KMS-11 (cell line): ENCODE measurements around the gene LRRC58.

ENCODE experiments used
- H2AFZ ChIP-seq: fragments of 200-600 bp; sonication (generic); 2 replicates; pipeline ENCODE4 v1.6.1; 2016; ENCODE audit warnings: antibody characterized with exemption, mixed run types, low read depth
- H3K27ac ChIP-seq: fragments of 200-600 bp; sonication (generic); 2 replicates; pipeline ENCODE4 v1.6.1; 2016; ENCODE audit warnings: mild to moderate bottlenecking, mixed run types
- H3K27me3 ChIP-seq: fragments of 200-600 bp; sonication (generic); 2 replicates; pipeline ENCODE4 v1.6.1; 2017; ENCODE audit warnings: mild to moderate bottlenecking, low read depth, mixed run types, moderate library complexity; ENCODE audit not compliant: insufficient read depth
- H3K36me3 ChIP-seq: fragments of 200-600 bp; sonication (generic); 2 replicates; pipeline ENCODE4 v1.6.1; 2017; ENCODE audit warnings: mild to moderate bottlenecking, mixed run types; ENCODE audit not compliant: insufficient read depth
- H3K4me1 ChIP-seq: fragments of 200-600 bp; sonication (generic); 2 replicates; pipeline ENCODE4 v1.6.1; 2016; ENCODE audit warnings: mild to moderate bottlenecking, low read depth, mixed run types; ENCODE audit not compliant: poor library complexity, severe bottlenecking
- H3K4me2 ChIP-seq: fragments of 200-600 bp; sonication (generic); 2 replicates; pipeline ENCODE4 v1.7.0; 2016; ENCODE audit warnings: mild to moderate bottlenecking, mixed run types
- H3K4me3 ChIP-seq: fragments of 200-600 bp; sonication (generic); IDR thresholded peaks from 2 replicates; pipeline ENCODE4 v1.6.1; 2017; ENCODE audit warnings: low read depth, low read length, mixed read lengths; ENCODE audit not compliant: insufficient read depth
- H3K79me2 ChIP-seq: fragments of 200-600 bp; sonication (generic); 2 replicates; pipeline ENCODE4 v1.6.1; 2016; ENCODE audit warnings: low read depth, mixed run types; ENCODE audit not compliant: insufficient read depth
- H3K9ac ChIP-seq: fragments of 200-600 bp; sonication (generic); 2 replicates; pipeline ENCODE4 v1.6.1; 2016; ENCODE audit warnings: mild to moderate bottlenecking, mixed run types
- H4K20me1 ChIP-seq: fragments of 200-600 bp; sonication (generic); 2 replicates; pipeline ENCODE4 v1.6.1; 2016; ENCODE audit warnings: mild to moderate bottlenecking, mixed run types; ENCODE audit not compliant: insufficient read depth
- CTCF ChIP-seq: fragments of 200-600 bp; sonication (generic); conservative IDR thresholded peaks from 2 replicates; pipeline ENCODE4 v1.6.1; 2017; ENCODE audit warnings: low read depth, mild to moderate bottlenecking, antibody characterized with exemption, low read length, moderate library complexity, mixed read lengths

LRRC58 gene

GRCh38 chr3:120280026-120280425 lies 69.1 kb downstream of the LRRC58 start:
- peak overlapping the region; percentile 28; the same call in 1 of the 2 replicates for H3K9ac ChIP-seq
- H3K79me2 ChIP-seq = no peaks in the 10 kb centered on the region
- TF ChIP-seq CTCF = no peak
- no peak overlapping the region for H3K4me3 ChIP-seq
- peak overlapping the region; percentile 64 for H3K27ac ChIP-seq
- H3K4me1 ChIP-seq = peaks cover 38% of the 10 kb centered on the region
- peak overlapping the region; percentile 92 for H3K4me2 ChIP-seq
- H4K20me1 ChIP-seq = no peaks in the 10 kb centered on the region
- no peaks in the 10 kb centered on the region for H3K36me3 ChIP-seq
- no peaks in the 10 kb centered on the region for H3K27me3 ChIP-seq
- peak overlapping the region; percentile 72 for H2AFZ ChIP-seq

- no peak for TF ChIP-seq CTCF
- Histone ChIP-seq H3K36me3 (no peaks in the 10 kb centered on the region), H3K79me2 (no peaks in the 10 kb centered on the region), H3K4me2 (no peak overlapping the region), H3K27ac (no peak overlapping the region), H3K9ac (no peak overlapping the region), H3K4me3 (no peak overlapping the region), H3K4me1 (peaks cover 32% of the 10 kb centered on the region), H3K27me3 (no peaks in the 10 kb centered on the region), H4K20me1 (no peaks in the 10 kb centered on the region), H2AFZ (no peak overlapping the region)
Measured at GRCh38 chr3:120276767-120277166, 72.4 kb downstream of the LRRC58 start.

GRCh38 chr3:120275618-120276017 lies 73.5 kb downstream of the LRRC58 start:
- no peak overlapping the region for H2AFZ ChIP-seq
- no peaks in the 10 kb centered on the region for H3K27me3 ChIP-seq
- H3K4me3 ChIP-seq = no peak overlapping the region
- H3K4me2 ChIP-seq = no peak overlapping the region
- TF ChIP-seq CTCF = no peak
- H3K79me2 ChIP-seq = no peaks in the 10 kb centered on the region
- H3K27ac ChIP-seq = no peak overlapping the region
- no peak overlapping the region for H3K9ac ChIP-seq
- H3K4me1 ChIP-seq = peaks cover 22% of the 10 kb centered on the region
- H4K20me1 ChIP-seq = no peaks in the 10 kb centered on the region
- H3K36me3 ChIP-seq = no peaks in the 10 kb centered on the region

- no peak overlapping the region for H3K27ac ChIP-seq
- no peak overlapping the region for H3K9ac ChIP-seq
- H3K4me3 ChIP-seq = no peak overlapping the region
- H3K4me2 ChIP-seq = no peak overlapping the region
- no peaks in the 10 kb centered on the region for H3K36me3 ChIP-seq
- peaks cover 13% of the 10 kb centered on the region for H3K4me1 ChIP-seq
- no peak overlapping the region for H2AFZ ChIP-seq
- H4K20me1 ChIP-seq = no peaks in the 10 kb centered on the region
- TF ChIP-seq CTCF = no peak
- H3K79me2 ChIP-seq = no peaks in the 10 kb centered on the region
- H3K27me3 ChIP-seq = no peaks in the 10 kb centered on the region
Measured at GRCh38 chr3:120274739-120275167, 74.4 kb downstream of the LRRC58 start.
